ENCODE data around the gene SOX10. TPM values are rescaled to one million over a fixed set of nuclear protein-coding genes. Genes with fewer than 3 reads are reported as not detected.

SOX10 gene
- total and polyA plus RNA-seq, 2 of the 13 experiments (the other 11 are each of a cell fraction or from before 2014, with no cell fraction given): not detected

GRCh38 chr22:37968452-37969251 lies 15.7 kb downstream of the SOX10 start (continued):
- TF ChIP-seq ZNF407 (CRISPR knock-in tag; IDR thresholded peaks at IDR 0.05; ENCODE audit: not compliant biosample characterization): no peak
- TF ChIP-seq ARHGAP35 (CRISPR knock-in tag; IDR thresholded peaks at IDR 0.05; ENCODE audit: borderline replicate concordance): no peak
- TF ChIP-seq CREM (IDR thresholded peaks at IDR 0.05): peak; percentile 49; the same call in 1 of the 2 replicates
- TF ChIP-seq CREM (CRISPR knock-in tag; IDR thresholded peaks at IDR 0.05): no peak
- no peak for TF ChIP-seq BCL6 (CRISPR knock-in tag; IDR thresholded peaks at IDR 0.05)
- TF ChIP-seq MXD4 (CRISPR knock-in tag; IDR thresholded peaks at IDR 0.05): no peak
- TF ChIP-seq ZNF770 (CRISPR knock-in tag; IDR thresholded peaks at IDR 0.05): peak; percentile 81
- TF ChIP-seq CCAR2 (optimal IDR thresholded peaks at IDR 0.05; ENCODE audit: low read depth, low read length): no peak
- no peak for TF ChIP-seq BCLAF1 (IDR thresholded peaks at IDR 0.05)
- TF ChIP-seq TBX2 (CRISPR knock-in tag; IDR thresholded peaks at IDR 0.05; ENCODE audit: borderline replicate concordance): peak; percentile 96; the same call in 1 of the 2 replicates
- no peak for TF ChIP-seq SOX6 (IDR thresholded peaks at IDR 0.05)
- peak; percentile 65 for TF ChIP-seq SOX6 (CRISPR knock-in tag; IDR thresholded peaks at IDR 0.05)
- TF ChIP-seq ZNF790 (CRISPR knock-in tag; IDR thresholded peaks at IDR 0.05; ENCODE audit: borderline replicate concordance): no peak
- no peak for TF ChIP-seq XBP1 (CRISPR knock-in tag; IDR thresholded peaks at IDR 0.05)
- no peak for TF ChIP-seq PCBP1 (IDR thresholded peaks at IDR 0.05; ENCODE audit: borderline replicate concordance, low read depth, low read length)
- TF ChIP-seq SALL1 (CRISPR knock-in tag; IDR thresholded peaks at IDR 0.05): peak; percentile 36
- no peak for TF ChIP-seq HOXD1 (CRISPR knock-in tag; IDR thresholded peaks at IDR 0.05)

Measured in HepG2 (cell line).